Measurements from ENCODE around the gene KLF2. TPM values are rescaled to one million over a fixed set of nuclear protein-coding genes. Genes with fewer than 3 reads are reported as not detected.

The KLF2 gene
- total RNA-seq, 1 experiment from 2014 or later = 6.6 TPM

DNA sequence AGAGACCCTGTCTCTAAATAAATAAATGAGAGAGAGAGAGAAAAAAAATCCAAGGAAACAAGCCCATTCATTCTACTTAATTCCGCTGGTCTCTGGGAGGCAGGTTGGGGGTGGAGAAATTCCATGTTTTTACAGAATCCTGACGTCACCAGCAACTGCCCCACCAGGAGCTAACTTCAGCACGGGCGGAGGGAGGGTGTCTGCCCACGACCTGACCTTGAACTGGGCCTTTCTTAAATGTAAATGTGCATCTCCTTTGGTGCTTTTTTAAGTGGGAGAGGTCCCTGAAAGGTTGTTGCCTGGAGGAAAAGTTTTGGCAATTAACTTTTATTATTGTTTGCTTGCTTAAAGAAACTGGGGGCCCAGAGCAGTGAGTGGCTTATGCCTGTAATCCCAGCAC lies 15.5 kb downstream of the KLF2 start:
- no peaks in the 10 kb centered on the region for H3K9me2 ChIP-seq (replicated peaks; ENCODE audit: low read length)
- TF ChIP-seq EZH2 (IDR thresholded peaks at IDR 0.05; ENCODE audit: low read length, unreplicated experiment) (no peak), EZH2phosphoT487 (IDR thresholded peaks at IDR 0.05; ENCODE audit: borderline replicate concordance, low read length) (no peak)
- TF ChIP-seq, protein P1, sequence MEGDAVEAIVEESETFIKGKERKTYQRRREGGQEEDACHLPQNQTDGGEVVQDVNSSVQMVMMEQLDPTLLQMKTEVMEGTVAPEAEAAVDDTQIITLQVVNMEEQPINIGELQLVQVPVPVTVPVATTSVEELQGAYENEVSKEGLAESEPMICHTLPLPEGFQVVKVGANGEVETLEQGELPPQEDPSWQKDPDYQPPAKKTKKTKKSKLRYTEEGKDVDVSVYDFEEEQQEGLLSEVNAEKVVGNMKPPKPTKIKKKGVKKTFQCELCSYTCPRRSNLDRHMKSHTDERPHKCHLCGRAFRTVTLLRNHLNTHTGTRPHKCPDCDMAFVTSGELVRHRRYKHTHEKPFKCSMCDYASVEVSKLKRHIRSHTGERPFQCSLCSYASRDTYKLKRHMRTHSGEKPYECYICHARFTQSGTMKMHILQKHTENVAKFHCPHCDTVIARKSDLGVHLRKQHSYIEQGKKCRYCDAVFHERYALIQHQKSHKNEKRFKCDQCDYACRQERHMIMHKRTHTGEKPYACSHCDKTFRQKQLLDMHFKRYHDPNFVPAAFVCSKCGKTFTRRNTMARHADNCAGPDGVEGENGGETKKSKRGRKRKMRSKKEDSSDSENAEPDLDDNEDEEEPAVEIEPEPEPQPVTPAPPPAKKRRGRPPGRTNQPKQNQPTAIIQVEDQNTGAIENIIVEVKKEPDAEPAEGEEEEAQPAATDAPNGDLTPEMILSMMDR (conservative IDR thresholded peaks at IDR 0.05; ENCODE audit: low read depth, low read length) = no peak
- no peak for ATAC-seq
- POLR2A ChIA-PET (ENCODE audit: unreplicated experiment) = no interaction called here
- no peak overlapping the region for H2AFZ ChIP-seq (ENCODE audit: low read length)
- H3K9ac ChIP-seq (ENCODE audit: low read length) = no peak overlapping the region
- intact Hi-C loops (cut with micrococcal nuclease) = no loop called here
- no peak overlapping the region for H3K4me2 ChIP-seq (ENCODE audit: low read length)
- CTCF ChIA-PET = no interaction called here
- H3K79me2 ChIP-seq (ENCODE audit: low read length) = no peaks in the 10 kb centered on the region
- no peaks in the 10 kb centered on the region for H3K27me3 ChIP-seq (ENCODE audit: low read length)
- no peaks in the 10 kb centered on the region for H3K36me3 ChIP-seq (ENCODE audit: low read depth, low read length)
- no peak overlapping the region for H3K27ac ChIP-seq (ENCODE audit: low read length)
- no peak for DNase-seq
- no peak overlapping the region for H3K4me3 ChIP-seq (ENCODE audit: low read length)
- no peaks in the 10 kb centered on the region for H3K9me3 ChIP-seq (ENCODE audit: low read length)
- H3K4me1 ChIP-seq (ENCODE audit: insufficient read depth, low read length) = peaks cover 22% of the 10 kb centered on the region
- H4K20me1 ChIP-seq (ENCODE audit: low read length) = no peaks in the 10 kb centered on the region
- no TSS peak for BruUV-seq (replicated peaks)
- no peaks in the 10 kb centered on the region for H3F3A ChIP-seq (ENCODE audit: low read length, unreplicated experiment)

DNA sequence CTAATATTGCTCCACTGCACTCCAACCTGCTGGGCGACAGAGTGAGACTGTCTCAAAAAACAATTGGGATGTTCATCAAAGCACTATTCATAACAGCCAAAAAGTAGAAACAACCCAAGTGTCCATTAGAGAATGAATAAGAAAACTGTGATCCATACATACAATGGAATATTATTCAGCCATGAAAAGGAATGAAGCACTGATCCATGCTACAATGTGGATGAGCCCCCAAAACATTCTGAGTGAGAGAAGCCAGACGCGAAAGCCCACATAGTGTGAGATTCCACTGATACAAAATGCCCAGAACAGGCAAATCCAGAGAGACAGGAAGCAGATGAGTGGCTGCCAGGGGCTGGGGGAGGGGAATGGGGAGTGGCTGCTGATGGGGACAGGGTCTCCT lies 16.0 kb downstream of the KLF2 start:
- H2AFZ ChIP-seq (ENCODE audit: low read length) = no peak overlapping the region
- TF ChIP-seq, protein P1 (conservative IDR thresholded peaks at IDR 0.05; ENCODE audit: low read depth, low read length) = no peak
- TF ChIP-seq EZH2phosphoT487 (IDR thresholded peaks at IDR 0.05; ENCODE audit: borderline replicate concordance, low read length) (no peak), EZH2 (IDR thresholded peaks at IDR 0.05; ENCODE audit: low read length, unreplicated experiment) (no peak)
- BruUV-seq (replicated peaks) = no TSS peak
- ATAC-seq (no peak), DNase-seq (no peak)
- no peak overlapping the region for H3K4me2 ChIP-seq (ENCODE audit: low read length)
- H3K36me3 ChIP-seq (ENCODE audit: low read depth, low read length) = no peaks in the 10 kb centered on the region
- no peaks in the 10 kb centered on the region for H3F3A ChIP-seq (ENCODE audit: low read length, unreplicated experiment)
- POLR2A ChIA-PET (ENCODE audit: unreplicated experiment) = no interaction called here
- H3K4me3 ChIP-seq (ENCODE audit: low read length) = no peak overlapping the region
- H4K20me1 ChIP-seq (ENCODE audit: low read length) = no peaks in the 10 kb centered on the region
- H3K27me3 ChIP-seq (ENCODE audit: low read length) = no peaks in the 10 kb centered on the region
- no peak overlapping the region for H3K27ac ChIP-seq (ENCODE audit: low read length)
- peaks cover 22% of the 10 kb centered on the region for H3K4me1 ChIP-seq (ENCODE audit: insufficient read depth, low read length)
- no peak overlapping the region for H3K9ac ChIP-seq (ENCODE audit: low read length)
- intact Hi-C loops (cut with micrococcal nuclease) = no loop called here
- H3K9me3 ChIP-seq (ENCODE audit: low read length) = no peaks in the 10 kb centered on the region
- no peaks in the 10 kb centered on the region for H3K9me2 ChIP-seq (replicated peaks; ENCODE audit: low read length)
- no peaks in the 10 kb centered on the region for H3K79me2 ChIP-seq (ENCODE audit: low read length)
- CTCF ChIA-PET = no interaction called here

DNA sequence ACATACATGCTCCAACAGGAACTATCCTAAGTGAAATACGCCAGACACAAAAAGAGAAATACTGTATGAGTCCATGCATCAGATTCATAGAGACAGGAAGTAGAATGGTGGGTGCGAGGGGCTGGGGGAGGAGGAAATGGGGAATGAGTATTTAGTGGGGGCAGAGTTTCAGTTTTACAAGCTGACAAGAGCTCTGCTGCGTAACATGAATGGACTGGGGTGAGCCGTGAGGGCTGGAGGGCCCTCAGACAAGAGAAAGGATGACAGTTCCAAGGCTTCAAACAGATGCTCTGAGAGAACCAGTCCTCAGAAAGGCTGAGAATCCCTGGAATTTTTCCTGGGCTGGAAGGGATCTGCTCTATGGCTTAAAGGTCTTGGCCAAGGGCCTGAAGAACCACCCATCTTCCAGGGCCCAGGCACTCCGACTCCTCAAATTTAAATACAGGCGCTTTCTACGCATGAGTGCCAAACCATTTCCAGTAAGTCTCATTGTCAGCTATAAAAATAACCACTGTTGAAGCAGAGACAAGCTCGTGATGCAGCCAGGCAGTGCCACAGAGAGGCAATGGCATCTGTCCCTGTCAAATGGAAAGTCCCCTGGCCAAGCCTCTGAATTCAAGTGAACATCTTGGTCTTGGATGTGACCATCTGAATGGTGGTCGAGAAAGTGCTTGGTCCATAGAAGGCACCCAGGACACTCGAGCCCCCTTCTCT lies 17.5 kb downstream of the KLF2 start:
- intact Hi-C loops (cut with micrococcal nuclease) = no loop called here
- no peaks in the 10 kb centered on the region for H3K36me3 ChIP-seq (ENCODE audit: low read depth, low read length)

More for the DNA sequence above, 17.5 kb downstream of the KLF2 start:
- DNase-seq = no peak
- no peak overlapping the region for H3K27ac ChIP-seq (ENCODE audit: low read length)
- H3F3A ChIP-seq (ENCODE audit: low read length, unreplicated experiment) = no peaks in the 10 kb centered on the region
- H3K79me2 ChIP-seq (ENCODE audit: low read length) = no peaks in the 10 kb centered on the region
- no TSS peak for BruUV-seq (replicated peaks)
- no peaks in the 10 kb centered on the region for H4K20me1 ChIP-seq (ENCODE audit: low read length)
- no peak overlapping the region for H3K4me3 ChIP-seq (ENCODE audit: low read length)
- no peaks in the 10 kb centered on the region for H3K27me3 ChIP-seq (ENCODE audit: low read length)
- POLR2A ChIA-PET (ENCODE audit: unreplicated experiment) = no interaction called here
- no peak overlapping the region for H3K4me2 ChIP-seq (ENCODE audit: low read length)
- no peak for ATAC-seq
- H2AFZ ChIP-seq (ENCODE audit: low read length) = no peak overlapping the region
- CTCF ChIA-PET = no interaction called here
- TF ChIP-seq EZH2phosphoT487 (IDR thresholded peaks at IDR 0.05; ENCODE audit: borderline replicate concordance, low read length) (no peak), EZH2 (IDR thresholded peaks at IDR 0.05; ENCODE audit: low read length, unreplicated experiment) (no peak)
- TF ChIP-seq, protein P1 (conservative IDR thresholded peaks at IDR 0.05; ENCODE audit: low read depth, low read length) = no peak
- peaks cover 22% of the 10 kb centered on the region for H3K4me1 ChIP-seq (ENCODE audit: insufficient read depth, low read length)
- H3K9me3 ChIP-seq (ENCODE audit: low read length) = no peaks in the 10 kb centered on the region
- no peaks in the 10 kb centered on the region for H3K9me2 ChIP-seq (replicated peaks; ENCODE audit: low read length)
- no peak overlapping the region for H3K9ac ChIP-seq (ENCODE audit: low read length)

Measured in PC-3 (cell line).